ENCODE results near the gene RERE. TPM values are rescaled to one million over a fixed set of nuclear protein-coding genes. Genes with fewer than 3 reads are reported as not detected.

Gene RERE
- total and polyA plus RNA-seq, 2 experiments from 2014 or later: 148 to 170 TPM

- no peak for TF ChIP-seq JUNB (IDR thresholded peaks at IDR 0.05; ENCODE audit: unreplicated experiment)
- TF ChIP-seq ZNF331 (CRISPR knock-in tag; IDR thresholded peaks at IDR 0.05; ENCODE audit: low read depth): no peak
- no peak for TF ChIP-seq EZH2phosphoT487 (IDR thresholded peaks at IDR 0.05; ENCODE audit: unreplicated experiment)
- no peak for TF ChIP-seq ETS1 (IDR thresholded peaks at IDR 0.05)
- no peak for TF ChIP-seq EZH2 (IDR thresholded peaks at IDR 0.05; ENCODE audit: low read depth, unreplicated experiment)
- TF ChIP-seq CTCF (conservative IDR thresholded peaks at IDR 0.05; ENCODE audit: low read depth in 2 of 2): no peak
Observed at GRCh38 chr1:8570465-8570864, 247.0 kb downstream of the RERE start (continued).

GRCh38 chr1:8569242-8569641, 248.2 kb downstream of the RERE start:
- Histone ChIP-seq H3K36me3 (ENCODE audit: insufficient read depth) (no peaks in the 10 kb centered on the region), H3F3A (replicated peaks; ENCODE audit: low read depth) (no peaks in the 10 kb centered on the region), H3K9me2 (ENCODE audit: insufficient read depth) (no peaks in the 10 kb centered on the region), H3K27ac (ENCODE audit: low read depth) (no peak overlapping the region), H3K4me3 (no peak overlapping the region), H3K27me3 (ENCODE audit: insufficient read depth) (no peaks in the 10 kb centered on the region), H3K79me2 (replicated peaks; ENCODE audit: insufficient read depth) (peaks cover 97% of the 10 kb centered on the region), H3K4me1 (ENCODE audit: insufficient read depth) (peaks cover 23% of the 10 kb centered on the region), H2AFZ (no peak overlapping the region), H4K20me1 (replicated peaks; ENCODE audit: insufficient read depth) (peaks cover 28% of the 10 kb centered on the region), H3K4me2 (no peak overlapping the region)
- Mint-ChIP-seq H3K27me3 (ENCODE audit: insufficient read depth, low read depth, poor library complexity) (peaks cover 2% of the 10 kb centered on the region), H3K4me1 (peaks cover 22% of the 10 kb centered on the region), H3K27ac (no peak overlapping the region), H3K4me3 (no peak overlapping the region), H3K9me3 (no peaks in the 10 kb centered on the region), H3K36me3 (ENCODE audit: low read depth) (no peaks in the 10 kb centered on the region)
- DNase-seq (ENCODE audit: low spot score) (no peak), ATAC-seq (no peak)
- TF ChIP-seq CTCF (conservative IDR thresholded peaks at IDR 0.05; ENCODE audit: low read depth in 2 of 2): no peak
- TF ChIP-seq ZNF331 (CRISPR knock-in tag; IDR thresholded peaks at IDR 0.05; ENCODE audit: low read depth): no peak
- no peak for TF ChIP-seq STAT1 (IDR thresholded peaks at IDR 0.05; ENCODE audit: unreplicated experiment)
- no peak for TF ChIP-seq JUNB (IDR thresholded peaks at IDR 0.05; ENCODE audit: unreplicated experiment)
- no peak for TF ChIP-seq EZH2phosphoT487 (IDR thresholded peaks at IDR 0.05; ENCODE audit: unreplicated experiment)
- no peak for TF ChIP-seq ZNF114 (CRISPR knock-in tag; IDR thresholded peaks at IDR 0.05)
- TF ChIP-seq POLR2AphosphoS5 (IDR thresholded peaks at IDR 0.05; ENCODE audit: low read depth): no peak
- no peak for TF ChIP-seq ZNF462 (CRISPR knock-in tag; IDR thresholded peaks at IDR 0.05)
- no peak for TF ChIP-seq NANOG (IDR thresholded peaks at IDR 0.05; ENCODE audit: borderline replicate concordance)
- TF ChIP-seq ETS1 (IDR thresholded peaks at IDR 0.05): no peak
- no peak for TF ChIP-seq EZH2 (IDR thresholded peaks at IDR 0.05; ENCODE audit: low read depth, unreplicated experiment)
